ENCODE measurements around the gene CRKL.

Gene CRKL

DNA sequence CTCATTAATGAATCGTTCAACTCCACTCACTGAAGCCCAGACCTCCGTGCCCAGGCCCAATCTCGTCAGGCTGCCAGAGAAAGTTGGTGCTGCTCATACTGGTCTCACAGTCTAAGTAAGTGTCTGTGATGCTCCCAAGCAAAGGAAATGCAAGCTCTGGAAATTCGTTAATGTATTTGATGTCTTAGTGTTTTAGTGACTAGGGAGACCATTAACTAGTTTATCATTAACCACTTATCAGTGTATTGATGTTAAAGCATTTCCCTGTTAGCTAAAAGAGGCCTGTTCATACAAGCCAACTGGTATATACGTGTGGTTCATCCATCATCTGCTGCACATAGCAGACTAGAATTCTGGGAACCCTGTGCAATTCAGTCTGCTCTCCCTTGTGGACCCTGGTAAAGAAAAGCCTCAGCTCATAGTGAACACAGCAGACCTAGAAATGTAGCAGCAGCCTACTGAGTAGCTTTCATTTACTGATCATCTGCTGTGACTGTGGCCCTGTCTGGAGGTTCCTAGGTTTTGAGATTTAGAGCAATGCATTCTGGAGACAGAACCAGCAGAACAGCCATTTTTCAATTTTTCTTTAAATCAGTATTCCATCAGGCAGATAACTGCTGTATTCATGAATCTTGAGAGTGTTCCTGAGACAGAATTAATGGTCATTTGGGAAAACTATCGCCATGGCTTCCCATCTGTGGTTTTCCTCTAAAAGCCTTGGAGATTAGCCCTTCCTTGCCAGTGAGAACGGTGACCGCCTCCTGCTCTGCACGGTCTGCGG lies 34.1 kb downstream of the CRKL start:
- no peak for DNase-seq (ENCODE audit: low read depth in 2 of 3, low spot score in 2 of 3)

GRCh38 chr22:20951932-20952380 lies 34.7 kb downstream of the CRKL start:
- DNase-seq (ENCODE audit: low read depth in 2 of 3, low spot score in 2 of 3) = no peak

- DNase-seq (ENCODE audit: low read depth in 2 of 3, low spot score in 2 of 3) = no peak
Observed at GRCh38 chr22:20952544-20953341, 35.5 kb downstream of the CRKL start.

GRCh38 chr22:20953342-20953608 lies 36.1 kb downstream of the CRKL start:
- DNase-seq (ENCODE audit: low read depth in 2 of 3, low spot score in 2 of 3) = no peak

DNA sequence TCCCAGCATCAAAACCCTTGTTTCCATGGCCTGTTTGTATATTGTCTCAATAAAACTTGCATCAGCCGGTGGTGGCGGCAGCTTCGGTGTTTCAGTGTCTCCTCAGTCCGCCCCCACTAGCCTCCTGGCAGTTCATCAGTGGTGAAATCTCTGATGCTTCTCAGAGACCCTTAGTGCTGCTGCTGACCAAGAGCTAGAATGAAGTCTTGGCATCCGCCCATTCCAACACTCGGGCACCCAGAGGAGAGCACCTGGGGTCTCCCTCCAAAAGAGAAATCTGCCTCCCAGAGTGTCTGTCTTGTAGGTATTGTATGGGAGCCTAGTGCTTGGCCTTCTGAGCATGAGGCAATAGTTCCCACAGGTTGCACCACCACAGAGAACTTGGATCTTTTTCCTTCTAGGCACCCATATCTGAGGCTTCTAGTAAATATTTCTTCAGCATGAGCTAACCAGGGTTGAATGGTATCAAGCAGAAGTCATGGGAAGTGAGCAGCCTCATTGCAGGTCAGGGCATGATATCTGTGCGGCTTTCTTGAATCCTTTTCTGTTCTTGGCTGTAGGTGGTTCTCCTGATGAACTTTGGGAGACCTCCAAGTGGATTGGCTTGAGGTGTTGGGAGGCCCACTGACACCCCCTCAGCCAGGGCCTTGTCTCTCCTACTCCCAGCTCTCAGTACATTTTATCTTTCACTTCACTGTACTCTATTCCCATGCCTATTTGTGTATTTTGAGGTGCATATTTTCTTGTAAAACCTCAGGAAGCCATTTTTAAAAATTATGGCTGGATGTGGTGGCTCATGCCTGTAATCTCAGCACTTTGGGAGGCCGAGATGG lies 36.7 kb downstream of the CRKL start:
- DNase-seq (ENCODE audit: low read depth in 2 of 3, low spot score in 2 of 3) = no peak

DNA sequence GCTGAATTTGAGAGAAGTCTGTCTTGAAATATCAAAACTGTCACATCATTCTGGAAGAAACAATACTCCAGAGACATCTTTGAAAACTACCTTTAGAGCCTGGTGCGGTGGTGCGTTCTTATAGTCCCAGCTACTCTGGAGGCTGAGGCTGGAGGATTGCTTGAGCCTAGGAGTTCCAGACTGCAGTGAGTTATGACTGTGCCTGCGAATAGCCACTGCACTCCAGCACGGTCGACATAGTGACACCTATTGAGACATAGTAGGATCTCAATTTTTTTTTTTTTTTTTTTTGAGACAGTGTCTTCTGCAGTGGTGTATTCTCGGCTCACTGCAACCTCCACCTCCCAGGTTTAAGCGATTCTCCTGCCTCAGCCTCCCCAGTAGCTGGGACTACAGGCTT lies 38.3 kb downstream of the CRKL start:
- no peak for DNase-seq (ENCODE audit: low read depth in 2 of 3, low spot score in 2 of 3)

GRCh38 chr22:20956258-20957101 lies 39.3 kb downstream of the CRKL start:
- DNase-seq (ENCODE audit: low read depth in 2 of 3, low spot score in 2 of 3) = no peak

GRCh38 chr22:20957102-20957682 lies 40.0 kb downstream of the CRKL start:
- DNase-seq (ENCODE audit: low read depth in 2 of 3, low spot score in 2 of 3) = no peak

GRCh38 chr22:20957683-20958431 lies 40.6 kb downstream of the CRKL start:
- no peak for DNase-seq (ENCODE audit: low read depth in 2 of 3, low spot score in 2 of 3)

DNA sequence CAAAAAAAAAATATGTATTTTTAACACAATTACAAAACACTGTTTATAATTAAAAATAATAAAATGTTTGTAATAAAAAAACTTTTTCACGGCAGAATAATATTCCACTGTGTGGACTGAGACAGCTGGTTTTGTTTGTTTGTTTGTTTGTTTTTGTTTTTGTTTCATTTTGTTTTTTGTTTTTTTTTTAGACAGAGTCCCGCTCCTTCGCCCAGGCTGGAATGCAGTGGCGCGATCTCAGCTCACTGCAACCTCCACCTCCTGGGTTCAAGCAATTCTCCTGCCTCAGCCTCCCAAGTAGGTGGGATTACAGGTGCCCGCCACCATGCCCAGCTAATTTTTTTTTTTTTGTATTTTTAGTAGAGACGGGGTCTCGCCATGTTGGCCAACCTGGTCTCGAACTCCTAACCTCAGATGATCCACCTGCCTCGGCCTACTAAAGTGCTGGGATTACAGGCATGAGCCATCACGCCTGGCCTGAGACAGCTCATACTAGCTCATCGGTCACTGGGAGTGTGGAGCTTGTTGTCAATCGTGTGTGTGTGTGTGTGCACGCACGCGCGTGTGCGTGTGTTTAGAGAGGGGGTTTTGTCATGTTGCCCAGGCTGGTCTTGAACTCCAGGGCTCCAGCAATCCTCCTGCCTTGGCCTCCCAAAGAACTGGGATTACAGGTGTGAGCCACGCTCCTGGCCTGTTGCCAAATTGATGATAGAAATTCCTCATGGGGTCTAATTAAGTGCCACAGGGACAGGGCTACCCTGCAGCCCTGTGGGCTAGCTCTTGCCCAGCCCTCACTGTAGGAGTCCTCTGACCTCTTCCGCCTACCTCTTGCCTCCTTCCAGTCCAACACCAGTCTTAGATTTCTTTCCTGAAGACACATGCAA lies 42.6 kb downstream of the CRKL start:
- no peak for DNase-seq (ENCODE audit: low read depth in 2 of 3, low spot score in 2 of 3)

GRCh38 chr22:20960609-20961008 lies 43.4 kb downstream of the CRKL start:
- no peak for DNase-seq (ENCODE audit: low read depth in 2 of 3, low spot score in 2 of 3)

GRCh38 chr22:20962491-20962945 lies 45.3 kb downstream of the CRKL start:
- no peak for DNase-seq (ENCODE audit: low read depth in 2 of 3, low spot score in 2 of 3)

DNA sequence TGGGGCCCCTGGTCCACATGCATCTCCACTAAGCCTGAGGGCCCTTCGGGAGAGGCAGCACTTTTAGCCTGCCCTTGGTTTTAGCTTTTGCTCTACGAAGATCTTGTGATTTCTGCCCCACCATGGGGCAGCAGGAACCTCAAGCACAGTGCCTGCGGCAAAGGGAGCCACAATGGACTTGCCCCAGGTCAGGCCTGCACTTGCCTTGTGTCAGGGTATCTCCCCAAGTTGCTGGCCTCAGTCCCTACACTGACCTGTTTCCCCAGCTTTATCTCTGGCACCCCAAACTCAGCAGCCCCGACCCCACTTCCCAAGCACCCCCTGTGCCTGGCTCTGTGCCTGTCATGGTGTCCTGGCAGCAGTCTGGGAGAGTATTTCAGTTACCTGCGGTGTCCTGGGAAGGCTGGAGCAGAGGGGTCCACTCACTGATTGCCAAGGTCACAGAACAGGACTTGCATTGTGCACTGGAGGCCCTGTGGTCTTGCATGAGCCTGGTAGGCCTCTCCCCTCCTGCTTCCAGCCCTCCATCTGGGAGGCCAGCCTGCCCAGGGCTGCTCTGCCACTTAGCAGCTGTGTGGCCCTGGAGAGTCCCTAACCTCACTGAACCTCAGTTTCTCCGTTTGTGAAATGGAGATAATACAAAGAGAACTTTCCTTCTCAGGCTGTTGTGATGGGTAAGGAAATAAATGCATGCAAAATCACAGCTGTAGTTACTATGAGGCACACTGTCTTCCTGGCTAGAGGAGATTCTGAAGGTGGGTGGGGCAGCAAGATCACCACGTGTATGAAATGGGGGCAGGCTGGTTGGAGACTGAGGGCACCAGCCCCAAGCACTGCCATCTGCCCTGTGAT lies 46.2 kb downstream of the CRKL start:
- no peak for DNase-seq (ENCODE audit: low read depth in 2 of 3, low spot score in 2 of 3)

DNA sequence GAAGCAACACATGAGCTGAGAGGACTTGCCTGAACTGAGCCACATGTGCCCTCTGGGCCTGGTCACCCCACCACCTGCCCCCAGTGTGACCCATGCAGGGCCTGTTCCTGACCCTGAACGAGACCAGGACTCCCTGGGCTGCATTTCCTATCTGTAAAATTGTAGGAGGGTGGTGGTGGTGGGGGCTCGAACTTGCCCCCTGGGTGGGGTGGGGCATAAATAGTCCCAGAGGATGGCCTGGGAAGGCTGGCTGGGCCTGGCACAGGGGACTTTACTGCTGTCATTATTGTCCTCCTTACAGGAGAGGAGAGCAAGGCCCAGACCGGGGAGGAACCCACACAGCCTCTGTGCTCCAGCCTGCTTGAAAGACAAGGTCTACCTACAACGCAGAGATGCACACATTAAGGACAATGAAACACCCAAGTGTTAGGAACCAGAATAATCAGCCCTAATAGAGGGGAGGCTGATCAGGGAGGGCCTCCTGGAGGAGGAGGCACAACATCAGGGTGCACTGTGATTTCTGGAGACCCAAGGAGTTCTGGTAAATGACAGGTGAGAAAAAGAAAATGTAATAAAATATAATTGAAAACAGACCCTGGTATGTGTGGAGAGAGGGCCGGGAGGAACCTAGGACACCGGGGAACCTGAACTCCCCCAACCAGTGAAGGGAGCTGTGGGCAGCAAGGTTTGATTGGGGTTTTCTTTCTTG lies 47.0 kb downstream of the CRKL start:
- DNase-seq (ENCODE audit: low read depth in 2 of 3, low spot score in 2 of 3) = no peak

- DNase-seq (ENCODE audit: low read depth in 2 of 3, low spot score in 2 of 3) = no peak
Observed at GRCh38 chr22:20964799-20965103, 47.5 kb downstream of the CRKL start.

GRCh38 chr22:20965104-20965887 lies 48.1 kb downstream of the CRKL start:
- DNase-seq (ENCODE audit: low read depth in 2 of 3, low spot score in 2 of 3) = no peak
